Fibroblast of pulmonary artery (primary cell): ENCODE measurements around the gene RAB43.
"Not testable (repeated sequence)": the region's sequence is repeated elsewhere in the genome, so short reads cannot be mapped to it uniquely, and the experiment has no call there.

Source experiments
- DNase-seq: peaks from one replicate; pipeline ENCODE4 v3.0.0-alpha.2; 2010; ENCODE audit warnings: low read depth
- H3K4me3 ChIP-seq: replicated peaks from 2 replicates; pipeline ENCODE4 v1.5.1; 2011; ENCODE audit warnings: low read depth, mild to moderate bottlenecking, control low read depth, low read length, moderate library complexity
- CTCF ChIP-seq: IDR thresholded peaks from 2 replicates; pipeline ENCODE4 v1.5.1; 2011; ENCODE audit warnings: mild to moderate bottlenecking, control low read depth, low read length, inconsistent platforms; ENCODE audit errors: missing control alignments

Gene RAB43

DNA sequence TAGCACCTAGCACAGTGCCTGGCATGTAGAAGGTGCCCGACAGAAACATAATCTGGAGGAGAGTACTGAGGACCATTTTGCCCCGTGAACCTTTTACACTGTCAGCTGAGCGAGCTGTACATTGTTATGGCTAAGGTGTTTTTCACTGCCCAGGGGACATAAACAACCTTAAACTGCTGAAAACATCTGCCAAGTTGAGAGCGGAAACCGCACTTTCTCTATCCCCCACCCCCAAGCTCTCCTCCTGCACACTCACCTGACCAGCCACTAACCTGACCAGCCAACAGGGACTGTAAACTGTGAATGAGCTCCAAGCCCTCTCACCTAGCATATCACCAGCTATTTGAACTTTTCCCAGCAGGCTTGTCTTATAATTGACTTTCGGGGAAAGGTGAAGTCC, 17.6 kb downstream of the RAB43 start:
- no peak for TF ChIP-seq CTCF
- no peak for DNase-seq
- no peak overlapping the region for H3K4me3 ChIP-seq

DNA sequence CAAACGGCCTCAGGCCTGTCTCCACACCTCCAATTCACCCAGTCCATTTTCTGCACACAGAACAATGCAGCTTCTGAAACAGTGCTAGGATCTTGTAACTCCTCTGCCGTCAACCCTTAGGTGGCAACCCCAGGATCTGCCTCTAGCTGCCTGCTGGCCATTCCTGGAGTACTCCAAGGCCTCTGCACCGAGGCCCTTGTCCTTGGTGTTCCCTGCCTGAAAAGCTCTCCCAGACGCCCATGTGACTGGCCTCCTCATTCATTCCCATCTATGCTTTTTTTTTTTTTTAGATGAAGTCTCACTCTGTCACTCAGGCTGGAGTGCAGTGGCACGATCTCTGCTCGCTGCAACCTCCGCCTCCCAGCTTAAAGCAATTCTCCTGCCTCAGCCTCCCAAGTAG, 18.3 kb downstream of the RAB43 start:
- DNase-seq = no peak
- TF ChIP-seq CTCF = no peak
- H3K4me3 ChIP-seq = no peak overlapping the region

- TF ChIP-seq CTCF = no peak
- no peak for DNase-seq
- no peak overlapping the region for H3K4me3 ChIP-seq
Observed at GRCh38 chr3:129101370-129102138, 20.1 kb downstream of the RAB43 start.

DNA sequence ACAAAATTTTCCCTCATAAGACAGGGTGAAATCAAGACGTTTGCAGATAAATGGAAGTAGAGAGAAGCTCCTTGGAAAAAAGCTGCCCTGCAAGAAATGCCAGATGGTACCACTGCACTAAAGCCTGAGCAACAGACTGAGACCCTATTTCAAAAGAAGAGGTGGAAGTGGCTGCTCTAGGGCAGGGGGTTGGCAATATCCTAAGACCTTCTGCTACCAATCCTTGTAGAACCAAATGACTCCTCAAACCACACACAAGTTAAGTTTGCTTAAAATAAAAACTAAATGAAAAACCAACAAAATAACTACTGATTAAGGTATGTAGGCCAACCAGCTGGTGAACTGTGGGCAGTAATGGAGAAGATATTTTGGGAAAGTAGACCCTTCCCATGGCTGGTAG, 21.3 kb downstream of the RAB43 start:
- no peak overlapping the region for H3K4me3 ChIP-seq
- no peak for TF ChIP-seq CTCF
- no peak for DNase-seq

GRCh38 chr3:129095285-129095684, 26.3 kb downstream of the RAB43 start:
- no peak overlapping the region for H3K4me3 ChIP-seq
- DNase-seq = no peak
- no peak for TF ChIP-seq CTCF

DNA sequence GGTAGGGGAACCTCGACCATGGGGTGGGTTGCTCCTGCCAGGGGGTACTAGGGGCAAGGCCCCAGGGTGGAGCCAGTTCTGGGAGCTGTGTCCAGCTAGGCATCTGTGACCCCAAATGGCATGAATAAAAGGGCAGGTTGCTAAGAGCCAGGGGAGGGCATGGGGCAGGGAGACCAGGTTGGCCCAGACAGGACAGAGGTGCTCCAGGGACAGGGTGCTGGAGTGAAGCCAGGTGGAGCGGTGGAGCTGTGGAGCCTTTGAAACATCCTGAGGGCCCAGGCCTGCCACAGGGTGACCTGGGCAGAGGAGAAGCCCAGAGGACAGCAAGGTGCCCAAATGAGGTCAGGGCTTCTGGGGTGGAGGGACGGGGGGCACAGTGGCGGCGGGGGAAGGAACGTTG, 33.3 kb downstream of the RAB43 start:
- not testable (repeated sequence) for DNase-seq, H3K4me3 ChIP-seq

GRCh38 chr3:129087904-129088303, 33.7 kb downstream of the RAB43 start:
- not testable (repeated sequence) for H3K4me3 ChIP-seq
- TF ChIP-seq CTCF = peak; percentile 0
- DNase-seq = peak; percentile 72
